GM19395 (cell line): ENCODE results near the gene SRXN1.
"Not testable (repeated sequence)": the region's sequence is repeated elsewhere in the genome, so short reads cannot be mapped to it uniquely, and the experiment has no call there.

Experiments used
- ATAC-seq: cut with Tn5 transposase; IDR thresholded peaks from one replicate; pipeline ENCODE4 v1.9.1; 2021; ENCODE audit warnings: mild to moderate bottlenecking, moderate library complexity; ENCODE audit not compliant: unreplicated experiment

Gene SRXN1

GRCh38 chr20:653110-653589 lies at the start of gene SRXN1:
Gene SRXN1 (minus strand): TSS chr20:653200. CDS start chr20:653185, 15 bp downstream.
- peak; percentile 85 for ATAC-seq

GRCh38 chr20:701401-702129 lies 48.6 kb upstream of the SRXN1 start:
- ATAC-seq = no peak

GRCh38 chr20:699811-700338 lies 46.9 kb upstream of the SRXN1 start:
- no peak for ATAC-seq

GRCh38 chr20:699342-699741 lies 46.3 kb upstream of the SRXN1 start:
- no peak for ATAC-seq

GRCh38 chr20:698276-698675 lies 45.3 kb upstream of the SRXN1 start:
- ATAC-seq = no peak

- ATAC-seq = no peak
Measured at GRCh38 chr20:697826-698225, 44.8 kb upstream of the SRXN1 start.

- no peak for ATAC-seq
Measured at GRCh38 chr20:695165-695866, 42.3 kb upstream of the SRXN1 start.

GRCh38 chr20:694496-694895 lies 41.5 kb upstream of the SRXN1 start:
- no peak for ATAC-seq

GRCh38 chr20:693786-694185 lies 40.8 kb upstream of the SRXN1 start:
- ATAC-seq = not testable (repeated sequence)

- no peak for ATAC-seq
Measured at GRCh38 chr20:692044-692443, 39.0 kb upstream of the SRXN1 start.

GRCh38 chr20:689947-690346 lies 36.9 kb upstream of the SRXN1 start:
- ATAC-seq = no peak

- ATAC-seq = no peak
Measured at GRCh38 chr20:689348-689747, 36.3 kb upstream of the SRXN1 start.

GRCh38 chr20:688809-689212 lies 35.8 kb upstream of the SRXN1 start:
- no peak for ATAC-seq

GRCh38 chr20:687468-688203 lies 34.6 kb upstream of the SRXN1 start:
- ATAC-seq = no peak

- ATAC-seq = no peak
Measured at GRCh38 chr20:684676-685319, 31.8 kb upstream of the SRXN1 start.

GRCh38 chr20:682123-682522 lies 29.1 kb upstream of the SRXN1 start:
- no peak for ATAC-seq

GRCh38 chr20:680638-681187 lies 27.7 kb upstream of the SRXN1 start:
- ATAC-seq = no peak

GRCh38 chr20:677957-678356 lies 25.0 kb upstream of the SRXN1 start:
- ATAC-seq = no peak

- no peak for ATAC-seq
Measured at GRCh38 chr20:676967-677366, 24.0 kb upstream of the SRXN1 start.

- ATAC-seq = no peak
Measured at GRCh38 chr20:676315-676937, 23.4 kb upstream of the SRXN1 start.
